Osteoblast (primary cell): Measurements from ENCODE around the gene TRHDE. TPM values are rescaled to one million over a fixed set of nuclear protein-coding genes. Genes with fewer than 3 reads are reported as not detected.

Experiments used
- DNase-seq: peaks from one replicate; pipeline ENCODE4 v3.0.0; 2011; ENCODE audit warnings: low spot score, mixed read lengths; ENCODE audit not compliant: insufficient read length; ENCODE audit errors: missing footprints
- H2AFZ ChIP-seq: 2 replicates; pipeline ENCODE4 v1.6.0; 2011; ENCODE audit warnings: mild to moderate bottlenecking, low read length
- H3K27ac ChIP-seq: 2 replicates; pipeline ENCODE4 v1.5.1; 2011; ENCODE audit warnings: mild to moderate bottlenecking, low read depth, low read length, moderate library complexity
- H3K27me3 ChIP-seq: 2 replicates; pipeline ENCODE4 v1.6.0; 2012; ENCODE audit warnings: mild to moderate bottlenecking, control low read depth, inconsistent platforms, low read length, moderate library complexity; ENCODE audit not compliant: insufficient read depth
- H3K36me3 ChIP-seq: 2 replicates; pipeline ENCODE4 v1.5.1; 2011; ENCODE audit warnings: mild to moderate bottlenecking, low read length, control low read depth, moderate library complexity; ENCODE audit not compliant: insufficient read depth
- H3K4me1 ChIP-seq: 2 replicates; pipeline ENCODE4 v1.5.1; 2011; ENCODE audit warnings: mild to moderate bottlenecking, low read length, control low read depth, moderate library complexity; ENCODE audit not compliant: insufficient read depth
- H3K4me2 ChIP-seq: 2 replicates; pipeline ENCODE4 v1.6.0; 2011; ENCODE audit warnings: mild to moderate bottlenecking, low read length; ENCODE audit not compliant: insufficient read depth
- H3K4me3 ChIP-seq: fragments of 200-600 bp; sonication (generic); 3 replicates; pipeline ENCODE4 v1.5.1; 2012; ENCODE audit warnings: mild to moderate bottlenecking, low read length, inconsistent platforms; ENCODE audit not compliant: insufficient read depth
- H3K79me2 ChIP-seq: 2 replicates; pipeline ENCODE4 v1.6.0; 2012; ENCODE audit warnings: mild to moderate bottlenecking, low read length, control low read depth, inconsistent platforms; ENCODE audit not compliant: insufficient read depth
- H3K9me3 ChIP-seq: 2 replicates; pipeline ENCODE4 v1.5.1; 2011; ENCODE audit warnings: low read depth, low read length, control low read depth
- H4K20me1 ChIP-seq: 2 replicates; pipeline ENCODE4 v1.6.0; 2012; ENCODE audit warnings: mild to moderate bottlenecking, low read length, control low read depth; ENCODE audit not compliant: insufficient read depth
- CTCF ChIP-seq: IDR thresholded peaks from 2 replicates; pipeline ENCODE4 v1.5.1; 2011; ENCODE audit warnings: mild to moderate bottlenecking, low read depth, low read length, moderate library complexity; ENCODE audit errors: extremely low read depth
- total RNA-seq: library from RNA; depleted of rRNA; stranded (reverse); fragments of >200 nt; gene quantifications from 2 replicates; pipeline ENCODE4 v1.2.3, GENCODE V29; 2012

TRHDE gene
- total RNA-seq, 1 donor = under 0.01 TPM

- H4K20me1 ChIP-seq = no peaks in the 10 kb centered on the region
- no peaks in the 10 kb centered on the region for H3K36me3 ChIP-seq
- no peaks in the 10 kb centered on the region for H3K4me1 ChIP-seq
- no peaks in the 10 kb centered on the region for H3K27me3 ChIP-seq
- H3K27ac ChIP-seq = no peak overlapping the region
- no peak for TF ChIP-seq CTCF
- H2AFZ ChIP-seq = no peak overlapping the region
- H3K4me2 ChIP-seq = no peak overlapping the region
- DNase-seq = no peak
- no peak overlapping the region for H3K4me3 ChIP-seq
- H3K79me2 ChIP-seq = no peaks in the 10 kb centered on the region
- no peaks in the 10 kb centered on the region for H3K9me3 ChIP-seq
These were observed 230.4 kb downstream of the TRHDE start for GRCh38 chr12:72502546-72502945.

GRCh38 chr12:72505227-72505626 lies 233.1 kb downstream of the TRHDE start:
- Histone ChIP-seq H3K27me3 (no peaks in the 10 kb centered on the region), H3K27ac (no peak overlapping the region), H3K9me3 (no peaks in the 10 kb centered on the region), H3K36me3 (no peaks in the 10 kb centered on the region), H3K4me1 (no peaks in the 10 kb centered on the region), H3K4me3 (no peak overlapping the region), H3K79me2 (no peaks in the 10 kb centered on the region), H2AFZ (no peak overlapping the region), H4K20me1 (no peaks in the 10 kb centered on the region), H3K4me2 (no peak overlapping the region)
- no peak for DNase-seq
- no peak for TF ChIP-seq CTCF

GRCh38 chr12:72509891-72510290 lies 237.7 kb downstream of the TRHDE start:
- Histone ChIP-seq H4K20me1 (no peaks in the 10 kb centered on the region), H2AFZ (no peak overlapping the region), H3K9me3 (no peaks in the 10 kb centered on the region), H3K79me2 (no peaks in the 10 kb centered on the region), H3K36me3 (no peaks in the 10 kb centered on the region), H3K4me3 (no peak overlapping the region), H3K4me1 (no peaks in the 10 kb centered on the region), H3K27ac (no peak overlapping the region), H3K27me3 (no peaks in the 10 kb centered on the region), H3K4me2 (no peak overlapping the region)
- TF ChIP-seq CTCF = no peak
- no peak for DNase-seq

GRCh38 chr12:72510772-72511171 lies 238.6 kb downstream of the TRHDE start:
- TF ChIP-seq CTCF = no peak
- Histone ChIP-seq H3K27ac (no peak overlapping the region), H2AFZ (no peak overlapping the region)

More at GRCh38 chr12:72510772-72511171, 238.6 kb downstream of the TRHDE start:
- H3K4me3 ChIP-seq = no peak overlapping the region
- H3K36me3 ChIP-seq = no peaks in the 10 kb centered on the region
- H3K9me3 ChIP-seq = no peaks in the 10 kb centered on the region
- DNase-seq = no peak
- H3K4me1 ChIP-seq = no peaks in the 10 kb centered on the region
- no peaks in the 10 kb centered on the region for H3K79me2 ChIP-seq
- H3K27me3 ChIP-seq = no peaks in the 10 kb centered on the region
- H3K4me2 ChIP-seq = no peak overlapping the region
- H4K20me1 ChIP-seq = no peaks in the 10 kb centered on the region
